T-helper 1 cell (primary cell): ENCODE results near the gene GLCE.

Experiments used
- DNase-seq, 5 donors: peaks; one replicate each; pipeline ENCODE4 v3.0.0-alpha.2; 2012 to 2020
- total RNA-seq, 4 donors: gene quantifications; one replicate each; lab custom pipeline; 2026; lab: John Stamatoyannopoulos, UW

Gene GLCE
- total RNA-seq = 9.9 to 13.4 (median 10.5) reads per million in 4 donors

DNA sequence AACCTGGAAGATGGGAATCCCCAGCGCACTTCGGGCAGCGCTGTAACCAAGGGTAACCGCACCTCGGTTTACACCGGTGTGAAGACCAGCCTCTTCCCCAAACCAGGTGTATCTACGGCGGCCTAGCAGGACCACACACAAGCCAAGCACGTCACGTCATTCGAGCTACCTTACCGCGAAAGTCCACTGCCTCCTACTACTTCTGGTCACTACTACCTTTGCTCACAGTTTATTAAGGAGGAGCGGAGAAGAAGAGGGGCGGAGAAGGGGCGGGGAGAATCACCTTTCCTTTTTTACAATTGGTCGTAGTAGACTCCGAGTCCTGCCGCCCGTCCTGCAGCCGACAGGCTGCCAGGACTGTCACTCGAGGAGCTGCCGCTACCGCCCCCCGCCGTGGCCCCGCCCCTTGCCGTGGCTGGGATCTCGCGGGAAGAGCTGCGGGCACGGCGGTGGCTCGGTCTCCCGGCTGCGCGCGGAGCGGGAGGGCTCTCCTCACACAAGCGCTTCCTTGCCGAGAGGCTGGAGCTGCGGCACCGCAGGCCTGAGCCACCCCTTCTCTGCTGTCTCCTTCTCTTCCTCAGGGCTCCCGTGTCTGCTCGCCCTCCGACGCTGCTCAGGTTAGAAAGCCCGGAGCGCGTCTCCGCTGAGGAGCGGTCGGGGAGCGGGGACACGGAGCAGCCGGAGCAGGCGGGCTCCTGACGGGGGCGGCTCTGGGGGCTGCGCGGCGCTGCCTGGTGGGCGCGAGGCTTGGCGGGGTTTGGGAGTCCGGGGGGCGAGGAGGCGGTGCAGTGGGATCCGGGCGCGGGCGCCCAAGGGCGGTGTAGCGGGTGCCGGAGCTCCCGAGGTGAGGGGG lies at the start of gene GLCE:
GLCE (plus strand) TSS at position 495 of the 853 bp plus-strand sequence. CDS start 95,172 bp downstream, outside the sequence.
- peak; percentile 86 to 94 (median 88) for DNase-seq

DNA sequence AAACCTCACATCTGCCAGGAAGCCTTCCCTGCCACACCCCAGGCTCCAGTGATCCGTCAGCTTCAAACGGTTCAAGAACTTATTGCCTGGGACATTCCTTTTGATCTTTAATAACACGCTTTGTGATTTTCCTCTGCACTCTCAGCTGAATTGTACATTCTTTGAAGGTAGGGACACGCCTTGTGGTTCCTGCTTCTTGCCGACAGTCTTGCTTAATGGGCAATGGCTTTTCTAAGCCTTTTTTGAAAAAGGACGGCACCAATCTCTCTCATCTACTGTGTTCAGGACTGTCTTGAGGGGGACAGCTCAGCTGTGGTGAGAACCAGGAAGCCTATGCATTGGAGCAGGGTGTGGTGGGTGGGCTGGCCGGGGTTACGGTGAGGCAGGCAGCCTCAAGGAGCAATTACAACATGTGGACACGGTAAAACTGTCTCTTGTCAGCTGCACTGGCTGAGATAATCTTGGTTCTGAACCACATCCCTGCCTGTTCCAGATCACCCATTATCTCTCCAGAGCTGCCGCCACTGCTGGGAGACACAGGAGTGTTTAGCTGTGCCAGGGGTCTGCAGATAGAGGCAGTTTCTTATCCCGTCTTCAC lies 46.0 kb upstream of the GLCE start:
- no peak for DNase-seq

DNA sequence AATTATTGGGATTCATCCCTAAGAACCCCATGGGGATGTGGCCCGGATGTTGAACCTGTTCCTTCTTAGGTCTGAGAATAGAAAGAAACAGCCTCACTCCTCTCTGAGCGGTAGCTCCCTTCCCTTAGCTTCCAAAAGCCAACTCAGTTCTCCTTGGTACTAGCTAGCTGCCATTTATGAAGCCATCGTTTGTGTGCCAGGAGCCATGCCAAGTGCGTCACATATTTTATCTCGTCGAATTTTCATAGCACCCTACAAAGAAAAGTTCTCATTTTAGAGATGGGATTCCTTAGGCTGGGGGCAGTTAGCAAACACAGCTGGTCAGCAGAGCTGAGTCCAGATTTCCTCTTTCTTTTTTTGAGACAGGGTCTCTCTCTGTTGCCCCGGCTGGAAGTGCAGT lies 45.4 kb upstream of the GLCE start:
- DNase-seq = no peak

DNA sequence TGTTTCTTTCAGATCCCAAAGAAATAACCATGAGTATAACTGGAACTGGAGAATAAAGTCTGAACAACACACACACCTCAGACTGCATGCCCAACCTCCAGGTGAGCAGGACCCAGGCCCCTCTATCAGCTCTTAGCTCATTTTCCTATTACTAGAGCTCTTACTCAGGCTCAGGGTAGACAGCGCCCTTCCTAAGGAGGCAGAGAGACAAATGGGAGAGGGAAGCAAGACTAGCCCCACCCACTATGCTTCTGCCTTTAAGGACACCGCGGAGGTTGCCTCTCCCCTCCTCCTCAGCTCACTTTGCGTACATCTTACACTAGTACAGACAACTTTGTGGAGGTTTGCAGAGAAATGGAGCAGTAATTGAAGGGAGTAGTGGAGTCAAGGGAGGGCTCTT lies 44.0 kb upstream of the GLCE start:
- DNase-seq = no peak

DNA sequence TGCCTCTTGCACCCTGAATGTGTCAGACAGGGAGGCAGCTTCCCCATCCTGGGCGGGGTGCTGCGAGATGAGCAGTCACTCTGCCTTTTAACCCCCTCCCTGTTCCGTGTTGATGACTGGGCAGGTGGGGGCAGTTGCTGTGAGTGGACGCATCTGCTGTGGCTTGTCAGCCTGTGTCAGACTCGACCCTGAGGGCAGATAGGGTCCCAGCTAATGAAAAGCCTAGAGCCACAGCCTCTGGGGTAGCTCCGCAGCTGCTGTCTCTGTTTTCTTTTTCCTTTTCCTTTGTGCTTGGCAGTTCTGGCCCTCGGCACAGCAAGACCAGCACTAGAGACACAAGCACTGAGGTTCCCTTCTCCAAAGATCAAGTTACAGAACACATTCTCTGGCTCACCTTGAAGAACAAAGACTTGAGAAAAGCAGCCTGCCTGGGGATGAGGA lies 43.0 kb upstream of the GLCE start:
- DNase-seq = no peak

DNA sequence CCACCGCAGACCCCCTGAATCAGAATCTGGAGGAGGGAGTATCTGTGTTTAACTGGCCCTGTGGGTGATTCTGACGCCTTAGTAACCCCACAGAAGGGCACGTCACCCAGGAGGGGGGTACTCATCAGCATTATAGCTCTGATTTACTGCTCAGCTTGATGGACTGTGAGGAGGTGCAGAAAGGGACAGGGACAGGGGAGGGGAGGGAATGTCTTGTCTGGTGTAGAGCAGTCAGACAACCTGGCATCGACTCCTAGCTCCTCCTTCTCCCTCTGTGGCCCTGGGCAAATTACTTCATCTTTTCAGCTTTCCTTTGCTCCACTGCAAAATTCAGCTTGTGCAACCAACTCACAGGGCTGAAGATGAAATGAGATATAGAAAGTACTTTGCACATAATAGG lies 42.3 kb upstream of the GLCE start:
- no peak for DNase-seq

DNA sequence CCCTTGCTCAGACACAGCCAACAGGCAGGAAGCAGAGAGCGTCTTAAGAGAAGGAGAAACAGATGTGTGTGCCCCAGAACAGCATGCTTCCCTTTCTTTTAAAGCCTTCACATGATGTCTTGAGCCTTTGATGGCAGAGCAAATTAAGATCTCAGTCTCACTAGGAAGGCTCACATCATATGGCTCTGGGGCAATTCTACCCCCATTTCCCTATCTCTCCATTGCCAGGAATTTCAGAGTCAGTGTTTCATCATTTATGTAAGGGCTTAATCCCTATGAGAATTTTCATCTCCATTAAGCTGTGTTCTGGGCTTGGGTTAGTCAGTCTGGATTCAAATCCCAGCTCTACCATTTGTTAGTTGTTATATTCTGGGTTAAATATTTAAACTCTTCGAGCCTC lies 41.4 kb upstream of the GLCE start:
- DNase-seq = no peak

DNA sequence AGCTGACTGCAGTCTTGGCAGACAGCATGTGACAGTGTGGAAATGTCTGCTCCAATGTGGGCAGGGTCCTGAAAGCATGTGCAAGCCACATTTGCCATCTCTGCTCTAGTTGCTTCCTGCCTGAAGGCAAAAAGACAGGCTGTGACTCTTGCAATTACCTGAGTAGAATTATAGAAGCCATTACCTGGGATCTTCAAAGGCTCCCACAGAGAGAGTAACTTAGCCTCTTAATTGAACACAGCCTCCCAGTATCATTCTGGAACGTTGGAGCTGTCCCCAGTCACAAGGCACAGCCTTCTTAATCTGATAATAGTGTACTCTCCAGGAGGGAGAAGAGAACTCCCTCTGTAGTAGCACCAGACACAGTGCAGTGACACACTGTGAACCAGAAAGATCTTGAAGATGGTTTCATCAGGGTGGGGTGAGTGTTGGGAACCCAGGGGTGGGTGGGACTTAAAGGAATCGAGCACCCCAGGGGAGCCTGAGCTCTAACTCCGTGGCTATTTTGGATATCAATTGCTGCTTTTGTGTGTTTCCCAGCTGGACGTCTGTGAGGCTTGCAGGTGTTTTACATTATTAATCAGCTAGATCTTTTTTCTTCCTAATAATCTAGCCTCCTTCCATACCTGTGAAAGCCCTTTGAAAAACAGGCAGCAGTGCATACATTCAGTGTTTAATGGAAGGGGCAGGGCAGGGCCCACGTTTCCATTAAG lies 40.6 kb upstream of the GLCE start:
- no peak for DNase-seq

DNA sequence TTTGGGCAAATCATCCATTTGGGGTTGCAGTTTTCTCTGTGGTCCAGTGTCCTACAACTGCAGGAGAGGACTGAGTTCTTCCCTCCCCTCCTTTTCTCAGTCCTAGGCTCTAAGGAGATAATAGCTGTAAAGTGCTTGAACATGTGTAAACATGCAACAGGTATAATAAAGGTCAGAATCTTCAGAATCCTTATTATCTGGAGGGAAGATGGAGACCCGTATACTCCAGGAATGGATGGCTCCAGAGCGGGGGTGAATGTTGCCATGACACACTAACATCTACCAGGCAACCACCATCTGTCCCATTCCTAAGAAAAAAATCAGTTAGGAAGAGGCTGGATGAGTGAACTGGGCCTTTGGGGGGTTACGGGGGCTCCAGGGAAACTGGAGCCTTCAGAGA lies 39.7 kb upstream of the GLCE start:
- DNase-seq = no peak

DNA sequence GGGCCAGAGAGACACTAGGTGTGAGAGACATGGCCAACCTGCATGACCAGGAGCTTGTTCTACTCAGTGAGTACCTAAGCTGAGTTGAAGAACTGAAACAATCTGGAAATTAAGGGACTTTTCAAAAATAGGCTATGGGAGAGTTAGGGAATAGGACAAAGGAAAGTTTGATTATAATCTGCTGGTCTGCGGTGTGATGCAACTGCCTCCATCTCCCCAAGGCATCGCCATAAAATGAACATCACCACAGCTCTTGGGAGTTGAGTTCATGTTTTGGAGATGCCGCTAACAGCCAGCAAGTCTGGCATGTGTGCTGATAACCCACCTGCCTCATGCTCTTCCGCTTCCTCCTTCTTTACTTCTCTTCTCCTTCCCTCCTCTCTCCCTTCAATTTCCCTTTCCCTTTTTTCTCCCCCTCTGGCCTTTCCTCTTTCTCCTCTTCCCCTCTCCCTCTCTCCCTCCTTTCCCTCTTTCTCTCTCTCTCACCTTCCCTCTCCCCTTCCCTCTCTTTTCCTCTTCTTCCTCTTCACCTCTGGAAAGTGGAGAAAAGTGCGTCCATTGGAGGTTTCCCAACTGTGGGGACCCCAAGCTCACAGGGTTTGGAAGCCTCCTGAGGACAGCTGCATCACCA lies 39.1 kb upstream of the GLCE start:
- no peak for DNase-seq

DNA sequence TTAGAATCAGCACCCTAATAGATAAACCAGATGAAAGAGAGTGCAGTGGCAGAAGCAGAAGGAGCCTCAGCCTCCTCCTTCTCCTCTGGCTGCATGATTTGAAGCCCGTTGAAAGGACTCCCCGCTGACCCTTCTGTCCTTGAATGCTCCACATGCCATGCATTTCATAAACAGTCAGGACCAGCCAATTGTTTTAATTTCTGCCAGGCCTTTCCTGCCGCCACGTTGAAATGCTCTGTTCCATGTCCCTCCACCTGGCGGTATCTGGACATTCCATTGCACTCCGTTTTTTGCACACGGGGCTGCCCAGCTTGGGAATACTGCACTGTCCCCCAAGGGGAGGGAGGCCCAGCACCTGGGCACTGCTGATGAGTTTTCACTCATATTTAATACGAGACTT lies 35.2 kb upstream of the GLCE start:
- no peak for DNase-seq

DNA sequence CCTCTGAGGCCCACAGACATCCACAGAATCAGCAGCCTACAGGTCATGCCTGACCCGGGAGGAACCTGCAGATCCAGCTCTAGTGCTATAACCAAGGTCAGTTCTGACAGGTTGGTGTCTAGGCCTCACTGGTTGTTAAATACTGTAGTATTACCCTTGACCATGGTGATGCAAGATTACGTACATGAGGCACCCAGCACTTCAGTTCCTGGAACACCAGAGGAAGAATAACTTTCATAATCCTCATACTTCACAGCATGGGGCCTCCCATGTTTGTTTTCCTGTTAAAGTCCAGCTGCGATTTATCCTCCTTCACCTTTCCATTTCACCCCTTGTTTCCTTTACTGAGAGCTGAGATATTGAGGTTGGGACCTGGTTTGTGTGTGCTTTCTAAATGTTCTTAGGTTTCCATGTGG lies 34.4 kb upstream of the GLCE start:
- peak in 1 of 5 donors; percentile 53 for DNase-seq

DNA sequence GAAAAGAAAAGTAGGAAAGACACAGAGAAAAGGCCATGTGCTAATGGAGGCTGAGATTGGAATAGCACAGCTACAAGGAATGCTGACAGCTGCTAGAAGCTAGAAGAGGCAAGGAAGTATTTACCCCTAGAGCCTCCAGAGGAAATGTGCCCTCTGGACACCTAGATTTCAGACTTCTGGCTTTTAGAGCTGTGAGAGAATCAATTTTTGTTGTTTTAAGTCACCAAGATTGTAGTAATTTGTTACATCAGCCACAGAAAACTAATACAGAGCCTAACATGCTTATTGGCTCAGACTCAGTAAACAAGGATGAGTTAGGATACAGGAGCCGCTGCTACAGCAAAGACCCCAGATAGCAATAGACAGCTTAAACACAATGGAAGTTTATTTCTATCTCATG lies 33.1 kb upstream of the GLCE start:
- DNase-seq = no peak

DNA sequence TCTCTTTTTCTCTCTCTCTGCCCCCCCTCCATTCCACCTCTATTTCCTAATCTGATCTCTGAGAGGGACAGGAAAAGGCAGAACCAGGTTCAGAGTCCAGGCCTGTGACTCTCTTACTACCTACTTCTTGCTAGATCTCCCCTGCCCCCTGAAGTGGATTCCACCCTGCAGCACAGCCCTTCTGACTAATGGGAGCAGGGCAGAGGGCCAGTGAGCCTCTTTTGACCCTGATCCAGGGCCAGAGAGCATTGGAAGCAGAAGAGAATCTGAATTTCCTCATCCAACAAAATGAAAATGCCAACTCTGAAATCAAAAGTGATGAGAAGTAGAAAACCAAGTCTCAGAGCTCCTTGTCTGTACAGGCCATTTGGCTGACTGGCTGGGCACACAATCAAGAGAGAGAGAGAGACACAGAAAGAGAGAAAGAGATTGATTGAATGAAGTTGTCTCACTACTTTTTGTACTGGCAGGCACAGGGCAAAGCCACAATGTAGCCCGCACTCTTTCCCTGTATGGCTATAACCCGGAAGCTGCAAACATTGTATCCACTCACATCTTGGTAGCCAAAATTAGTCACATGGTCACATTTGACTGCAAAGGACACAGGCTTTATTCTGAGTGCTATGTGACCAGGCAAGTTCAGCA lies 31.6 kb upstream of the GLCE start:
- no peak for DNase-seq

DNA sequence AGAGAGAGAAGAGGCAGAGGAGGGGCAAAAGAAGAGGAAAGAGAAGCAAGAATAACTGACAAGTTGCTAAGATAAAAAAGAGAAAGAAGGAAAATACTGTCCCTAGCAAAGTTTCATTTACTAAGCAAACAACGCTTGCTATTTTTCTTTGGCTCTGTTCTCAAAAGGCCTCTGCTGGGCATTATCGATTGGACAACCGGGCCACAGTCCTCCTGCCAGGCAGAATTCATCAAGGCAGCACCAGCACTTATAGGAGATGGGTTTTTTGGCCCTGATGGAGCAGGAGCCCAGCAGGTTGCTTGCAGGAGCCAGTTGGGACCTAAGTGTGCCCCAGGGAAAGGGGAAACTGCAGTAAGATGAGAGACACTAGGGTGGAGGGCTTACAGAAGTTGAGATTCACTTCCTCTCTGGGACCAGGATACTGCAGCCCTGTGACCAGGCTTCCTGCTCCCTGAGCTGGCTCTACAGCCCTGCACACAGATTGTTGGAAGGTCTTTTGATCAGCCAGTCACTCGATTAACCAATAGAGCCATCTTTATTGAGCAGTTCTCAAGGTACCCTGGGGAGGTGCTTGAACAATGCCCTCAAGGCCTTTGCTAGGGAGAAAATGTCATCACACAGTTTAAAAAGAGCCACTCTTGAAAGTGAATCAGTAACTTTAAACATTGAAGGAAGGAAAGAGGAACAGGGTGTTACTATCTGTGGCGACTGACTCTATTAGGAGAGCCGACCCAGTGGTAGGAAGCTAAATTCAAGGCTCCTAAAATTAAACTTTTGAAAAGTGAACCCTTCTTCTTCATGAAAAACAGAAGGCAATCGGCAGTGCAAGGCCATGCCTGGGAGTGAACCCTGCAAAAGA lies 28.8 kb upstream of the GLCE start:
- DNase-seq = no peak

DNA sequence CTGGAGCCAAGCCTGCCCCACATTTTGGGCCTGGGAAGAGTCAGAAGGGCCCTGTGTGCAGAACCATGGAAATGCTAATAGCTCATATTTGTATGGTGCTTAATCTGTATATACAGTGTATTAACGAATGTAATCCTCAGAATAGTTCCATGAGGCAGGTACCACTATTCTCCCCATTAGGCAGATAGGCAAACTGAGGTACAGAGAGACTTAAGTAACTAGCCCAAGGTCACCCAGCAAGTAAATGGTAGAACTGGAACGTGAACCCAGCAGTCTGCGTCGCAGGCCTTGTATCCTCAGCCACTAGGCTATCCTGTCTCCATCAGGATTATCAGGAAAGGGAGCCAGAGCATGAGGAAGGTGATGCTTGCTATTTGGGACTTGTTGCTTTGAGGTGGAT lies 28.0 kb upstream of the GLCE start:
- DNase-seq = no peak

DNA sequence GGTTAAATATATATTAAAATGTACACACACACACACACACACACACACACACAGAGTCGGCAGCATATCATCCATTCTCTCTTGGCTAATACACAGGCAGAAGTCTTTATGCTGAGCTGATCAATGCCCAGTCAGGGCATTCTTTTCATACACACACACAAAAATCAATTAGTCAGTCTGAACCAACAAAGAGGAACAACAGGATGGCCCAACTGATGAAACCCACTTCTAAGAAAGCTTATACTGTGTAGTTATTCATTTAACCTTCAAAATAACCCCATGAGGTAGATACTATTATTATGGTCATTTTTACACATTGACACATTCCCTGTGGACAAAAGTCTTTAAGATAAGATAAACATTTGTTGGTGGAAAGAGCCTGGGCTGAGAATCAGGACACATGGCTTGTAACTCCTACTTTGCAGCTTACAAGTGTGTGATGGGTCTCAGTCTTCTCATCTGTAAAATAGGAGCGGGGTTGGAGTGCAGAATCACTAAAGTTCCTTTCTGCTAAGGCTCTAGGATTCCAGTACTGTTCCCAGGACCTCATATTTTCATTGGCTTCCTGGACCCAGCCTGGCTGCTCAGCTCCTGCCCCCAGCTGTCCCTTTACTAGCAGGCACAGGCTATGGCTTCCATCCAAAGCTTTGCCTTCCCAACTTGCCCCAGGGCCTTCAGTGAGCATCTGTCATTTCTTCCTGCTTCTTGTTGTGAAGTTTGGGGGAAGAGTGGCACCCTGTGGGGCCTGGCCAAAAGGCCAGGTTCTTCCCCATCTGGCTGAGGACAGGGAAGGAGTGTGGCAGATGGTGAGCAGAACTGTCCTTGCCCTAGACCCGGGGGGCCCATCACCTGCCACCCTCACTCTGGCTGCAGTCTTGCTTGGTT lies 27.2 kb upstream of the GLCE start:
- no peak for DNase-seq

DNA sequence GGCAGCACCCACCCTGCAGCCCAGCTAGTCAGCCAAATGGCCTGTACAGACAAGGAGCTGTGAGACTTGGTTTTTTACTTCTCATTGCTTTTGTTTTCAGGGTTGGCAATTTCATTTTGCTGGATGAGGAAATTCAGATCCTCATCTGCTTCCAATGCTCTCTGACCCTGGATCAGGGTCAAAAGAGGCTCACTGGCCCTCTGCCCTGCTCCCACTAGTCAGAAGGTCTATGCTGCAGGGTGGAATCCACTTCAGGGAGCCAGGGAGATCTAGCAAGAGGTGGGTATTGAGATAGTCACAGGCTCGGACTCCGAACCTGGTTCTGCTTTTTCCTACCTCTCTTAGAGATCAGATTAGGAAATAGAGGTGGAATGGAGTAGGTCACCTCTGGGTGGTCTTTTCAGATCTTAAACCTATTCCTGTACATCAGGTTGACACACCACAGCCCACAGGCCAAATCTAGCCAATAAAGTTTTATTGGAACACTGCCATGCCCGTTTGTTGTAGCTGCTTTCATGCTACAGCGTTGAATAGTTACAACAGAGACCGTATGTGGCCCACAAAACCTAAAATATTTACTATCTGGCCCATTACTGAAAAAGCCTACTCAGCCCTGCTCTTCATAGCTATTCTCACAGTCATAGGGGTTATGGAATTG lies 26.4 kb upstream of the GLCE start:
- no peak for DNase-seq

DNA sequence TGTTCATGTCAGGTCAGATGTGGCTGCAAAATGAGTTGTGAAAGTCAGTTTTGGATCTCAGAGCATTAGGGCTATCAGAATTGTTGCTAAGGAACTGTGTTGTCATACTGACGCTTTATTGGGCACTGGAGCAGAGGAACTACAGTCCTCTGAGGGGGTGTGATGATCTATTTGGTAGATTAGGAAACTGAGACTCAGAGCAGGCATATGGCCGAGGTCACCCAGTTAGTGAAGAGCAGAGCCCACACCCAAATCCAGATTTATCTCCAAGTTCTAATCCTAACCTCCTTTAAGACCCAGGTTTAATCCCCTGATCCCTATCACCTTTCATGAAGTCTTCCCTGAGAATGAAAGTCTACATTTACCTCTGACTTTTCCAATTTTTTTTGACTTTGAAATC lies 25.6 kb upstream of the GLCE start:
- DNase-seq = no peak

DNA sequence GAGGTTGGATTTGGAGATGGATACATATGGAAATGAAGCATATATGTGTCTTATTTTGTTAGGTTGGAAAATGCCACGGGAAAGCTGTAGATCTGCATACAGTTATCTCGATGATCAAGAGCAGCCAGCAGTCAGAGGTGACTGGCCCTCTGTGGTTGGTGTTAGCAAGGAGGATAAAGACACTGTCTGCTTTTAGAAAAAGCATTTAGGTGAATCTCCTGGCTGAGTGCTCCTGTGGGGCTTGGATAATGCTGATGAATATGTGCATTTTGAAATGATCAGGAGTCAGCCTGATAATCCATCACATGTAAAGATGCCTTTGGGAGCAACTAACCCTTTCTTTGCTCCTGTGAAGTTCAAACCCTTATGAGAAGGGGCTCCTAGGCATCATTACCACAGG lies 24.9 kb upstream of the GLCE start:
- DNase-seq = no peak
